Measurements from ENCODE around the gene LSM3. TPM values are rescaled to one million over a fixed set of nuclear protein-coding genes. Genes with fewer than 3 reads are reported as not detected.
A peak's percentile ranks its signal among the peaks of the same experiment; 100 is the strongest.

LSM3 gene
- total and polyA plus RNA-seq, 9 of the 15 experiments (the other 6 are each of a cell fraction or from before 2014, with no cell fraction given), result 33.8 to 203 (median 61.2) TPM

DNA sequence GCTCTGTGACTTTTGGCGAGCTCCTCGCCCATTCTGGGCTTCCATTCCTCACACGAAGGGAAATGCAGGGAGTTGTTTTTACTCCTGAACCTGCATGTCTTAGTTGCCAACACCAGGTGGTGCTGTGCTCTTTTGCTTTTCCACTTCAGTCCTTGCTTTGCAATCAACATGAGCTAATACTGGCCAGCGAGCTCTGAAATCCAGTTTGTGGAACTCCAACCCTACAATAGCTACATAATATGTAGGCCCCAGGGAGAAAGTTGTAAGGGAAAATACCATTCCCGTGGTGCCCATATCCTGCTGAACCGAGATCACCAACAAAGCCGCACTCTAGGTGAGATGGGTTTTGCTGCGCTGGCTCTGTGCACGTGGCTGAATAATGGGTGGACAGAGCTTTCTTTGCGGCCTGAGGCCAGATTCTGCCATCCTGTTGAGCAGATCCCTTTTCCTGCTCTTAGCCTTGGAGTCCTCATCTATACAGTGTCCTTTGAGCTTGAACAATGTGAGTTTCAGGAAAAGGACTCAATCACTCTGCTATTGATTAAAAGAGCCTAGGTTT lies 25.0 kb downstream of the LSM3 start:
- peaks cover 18% of the 10 kb centered on the region for H3K36me3 ChIP-seq (ENCODE audit: control insufficient read depth, insufficient read depth, low read length)
- peak overlapping the region; percentile 81 for H2AFZ ChIP-seq (ENCODE audit: low read depth, low read length)
- ATAC-seq (peak; percentile 85), DNase-seq (ENCODE audit: extremely low read depth in 1 of 4, low spot score in 3 of 4) (peak; percentile 76 to 93 (median 82)), FAIRE-seq (peak; percentile 97)
- no peak overlapping the region for H3K4me3 ChIP-seq
- peak overlapping the region; percentile 44 to 75; a peak in 3 of 4 replicates for H3K9ac ChIP-seq (ENCODE audit: insufficient read depth in 1 of 2, low read depth in 2 of 2, low read length in 2 of 2)
- in situ Hi-C loops (cut with MboI) (loop anchor here (5.0 kb wide), 2 partner anchors 59 to 259 kb away; no protein-coding TSS in a partner anchor), intact Hi-C loops (cut with micrococcal nuclease) (loop anchor here (1.0 to 10.0 kb wide), 12 partner anchors 29 to 719 kb away; partner anchors contain the start of genes CCDC174 and SLC6A6)
- no peaks in the 10 kb centered on the region for H3K27me3 ChIP-seq (ENCODE audit: control insufficient read depth in 2 of 2, insufficient read depth in 2 of 2, low read length in 2 of 2)
- H3K4me2 ChIP-seq (ENCODE audit: insufficient read depth, low read length), result peak overlapping the region; percentile 5; the same call in 1 of the 2 replicates
- 27% methylated on average over 10 of the region's 10 CpGs for WGBS (ENCODE audit: insufficient coverage, low coverage, missing lambda C conversion rate)
- no TSS peak for BruUV-seq (replicated peaks)
- ChIA-PET POLR2A (interaction anchor here (0.6 to 2.9 kb wide), 22 partner anchors 8 to 1404 kb away, joined by 3 to 23 read pairs (median 4); partner anchors contain the start of genes LSM3 and XPC), CTCF (ENCODE audit: low intra/inter-chr PET ratio) (interaction anchor here (0.6 to 4.6 kb wide), 10 partner anchors 51 to 718 kb away, joined by 3 to 55 read pairs (median 3); no protein-coding TSS in a partner anchor)
- no peaks in the 10 kb centered on the region for H3K79me2 ChIP-seq (ENCODE audit: control insufficient read depth, insufficient read depth, low read length)
- H3K27ac ChIP-seq (ENCODE audit: extremely low read depth, low read depth, low read length), result peak overlapping the region; percentile 86
- H3K9me3 ChIP-seq (replicated peaks; ENCODE audit: control insufficient read depth, insufficient read depth, low read depth, low read length), result no peaks in the 10 kb centered on the region
- H3K9me1 ChIP-seq (ENCODE audit: control insufficient read depth, insufficient read depth, low read length), result no peaks in the 10 kb centered on the region
- H4K20me1 ChIP-seq (replicated peaks; ENCODE audit: control insufficient read depth, insufficient read depth, low read length), result no peaks in the 10 kb centered on the region
- peaks cover 32 to 48% of the 10 kb centered on the region in 2 experiments; a peak in 4 of 5 replicates for H3K4me1 ChIP-seq (replicated peaks in 1 of 2; ENCODE audit: control insufficient read depth in 2 of 2, insufficient read depth in 2 of 2, low read length in 2 of 2)
- TF ChIP-seq ZC3H8 (IDR thresholded peaks at IDR 0.05) (no peak), YY1 (IDR thresholded peaks at IDR 0.05; ENCODE audit: borderline replicate concordance in 1 of 3, control insufficient read depth in 1 of 3, extremely low read depth in 1 of 3, insufficient read depth in 3 of 3, insufficient read length in 1 of 3, insufficient replicate concordance in 2 of 3, low read depth in 1 of 3, low read length in 2 of 3) (peak in 1 of 3 experiments; percentile 29), HDAC8 (tag; IDR thresholded peaks at IDR 0.05) (peak; percentile 73; the same call in 1 of the 2 replicates), ZNF778 (CRISPR knock-in tag; IDR thresholded peaks at IDR 0.05) (no peak), RBM22 (IDR thresholded peaks at IDR 0.05; ENCODE audit: low read depth, low read length, poor library complexity, severe bottlenecking) (no peak), ATF1 (CRISPR knock-in tag; IDR thresholded peaks at IDR 0.05) (no peak), ATF1 (tag; IDR thresholded peaks at IDR 0.05) (peak; percentile 38; the same call in 1 of the 2 replicates), NCOA2 (IDR thresholded peaks at IDR 0.05; ENCODE audit: partially characterized antibody in 2 of 2) (no peak), C11orf30 (IDR thresholded peaks at IDR 0.05; ENCODE audit: low read depth) (no peak)
- TF ChIP-seq, protein P1, sequence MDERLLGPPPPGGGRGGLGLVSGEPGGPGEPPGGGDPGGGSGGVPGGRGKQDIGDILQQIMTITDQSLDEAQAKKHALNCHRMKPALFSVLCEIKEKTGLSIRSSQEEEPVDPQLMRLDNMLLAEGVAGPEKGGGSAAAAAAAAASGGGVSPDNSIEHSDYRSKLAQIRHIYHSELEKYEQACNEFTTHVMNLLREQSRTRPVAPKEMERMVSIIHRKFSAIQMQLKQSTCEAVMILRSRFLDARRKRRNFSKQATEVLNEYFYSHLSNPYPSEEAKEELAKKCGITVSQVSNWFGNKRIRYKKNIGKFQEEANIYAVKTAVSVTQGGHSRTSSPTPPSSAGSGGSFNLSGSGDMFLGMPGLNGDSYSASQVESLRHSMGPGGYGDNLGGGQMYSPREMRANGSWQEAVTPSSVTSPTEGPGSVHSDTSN (CRISPR knock-in tag; IDR thresholded peaks at IDR 0.05; ENCODE audit: low read depth), result no peak
- TF ChIP-seq, protein P1 (tag; conservative IDR thresholded peaks at IDR 0.05; ENCODE audit: low read depth), result 0 out of 2 replicates have a peak, but pooled peaks have one; percentile 39
- TF ChIP-seq, protein P2, sequence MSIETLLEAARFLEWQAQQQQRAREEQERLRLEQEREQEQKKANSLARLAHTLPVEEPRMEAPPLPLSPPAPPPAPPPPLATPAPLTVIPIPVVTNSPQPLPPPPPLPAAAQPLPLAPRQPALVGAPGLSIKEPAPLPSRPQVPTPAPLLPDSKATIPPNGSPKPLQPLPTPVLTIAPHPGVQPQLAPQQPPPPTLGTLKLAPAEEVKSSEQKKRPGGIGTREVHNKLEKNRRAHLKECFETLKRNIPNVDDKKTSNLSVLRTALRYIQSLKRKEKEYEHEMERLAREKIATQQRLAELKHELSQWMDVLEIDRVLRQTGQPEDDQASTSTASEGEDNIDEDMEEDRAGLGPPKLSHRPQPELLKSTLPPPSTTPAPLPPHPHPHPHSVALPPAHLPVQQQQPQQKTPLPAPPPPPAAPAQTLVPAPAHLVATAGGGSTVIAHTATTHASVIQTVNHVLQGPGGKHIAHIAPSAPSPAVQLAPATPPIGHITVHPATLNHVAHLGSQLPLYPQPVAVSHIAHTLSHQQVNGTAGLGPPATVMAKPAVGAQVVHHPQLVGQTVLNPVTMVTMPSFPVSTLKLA (conservative IDR thresholded peaks at IDR 0.05), result peak; percentile 26 to 33; a peak in 1 of 4 replicates
- TF ChIP-seq, protein P3, sequence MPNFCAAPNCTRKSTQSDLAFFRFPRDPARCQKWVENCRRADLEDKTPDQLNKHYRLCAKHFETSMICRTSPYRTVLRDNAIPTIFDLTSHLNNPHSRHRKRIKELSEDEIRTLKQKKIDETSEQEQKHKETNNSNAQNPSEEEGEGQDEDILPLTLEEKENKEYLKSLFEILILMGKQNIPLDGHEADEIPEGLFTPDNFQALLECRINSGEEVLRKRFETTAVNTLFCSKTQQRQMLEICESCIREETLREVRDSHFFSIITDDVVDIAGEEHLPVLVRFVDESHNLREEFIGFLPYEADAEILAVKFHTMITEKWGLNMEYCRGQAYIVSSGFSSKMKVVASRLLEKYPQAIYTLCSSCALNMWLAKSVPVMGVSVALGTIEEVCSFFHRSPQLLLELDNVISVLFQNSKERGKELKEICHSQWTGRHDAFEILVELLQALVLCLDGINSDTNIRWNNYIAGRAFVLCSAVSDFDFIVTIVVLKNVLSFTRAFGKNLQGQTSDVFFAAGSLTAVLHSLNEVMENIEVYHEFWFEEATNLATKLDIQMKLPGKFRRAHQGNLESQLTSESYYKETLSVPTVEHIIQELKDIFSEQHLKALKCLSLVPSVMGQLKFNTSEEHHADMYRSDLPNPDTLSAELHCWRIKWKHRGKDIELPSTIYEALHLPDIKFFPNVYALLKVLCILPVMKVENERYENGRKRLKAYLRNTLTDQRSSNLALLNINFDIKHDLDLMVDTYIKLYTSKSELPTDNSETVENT (CRISPR knock-in tag; IDR thresholded peaks at IDR 0.05), result 0 out of 2 replicates have a peak, but pooled peaks have one; percentile 25

All from K562 (cell line).